GM12874 (cell line): ENCODE measurements around the gene SCYL1.
A peak's percentile ranks its signal among the peaks of the same experiment; 100 is the strongest.

Source experiments
- TF ChIP-seq, protein P1 (sequence below): IDR thresholded peaks from 2 replicates; pipeline ENCODE4 v1.5.1; 2011; ENCODE audit warnings: low read depth, mild to moderate bottlenecking, control low read depth, low read length, moderate library complexity; ENCODE audit not compliant: insufficient read depth

The SCYL1 gene

DNA sequence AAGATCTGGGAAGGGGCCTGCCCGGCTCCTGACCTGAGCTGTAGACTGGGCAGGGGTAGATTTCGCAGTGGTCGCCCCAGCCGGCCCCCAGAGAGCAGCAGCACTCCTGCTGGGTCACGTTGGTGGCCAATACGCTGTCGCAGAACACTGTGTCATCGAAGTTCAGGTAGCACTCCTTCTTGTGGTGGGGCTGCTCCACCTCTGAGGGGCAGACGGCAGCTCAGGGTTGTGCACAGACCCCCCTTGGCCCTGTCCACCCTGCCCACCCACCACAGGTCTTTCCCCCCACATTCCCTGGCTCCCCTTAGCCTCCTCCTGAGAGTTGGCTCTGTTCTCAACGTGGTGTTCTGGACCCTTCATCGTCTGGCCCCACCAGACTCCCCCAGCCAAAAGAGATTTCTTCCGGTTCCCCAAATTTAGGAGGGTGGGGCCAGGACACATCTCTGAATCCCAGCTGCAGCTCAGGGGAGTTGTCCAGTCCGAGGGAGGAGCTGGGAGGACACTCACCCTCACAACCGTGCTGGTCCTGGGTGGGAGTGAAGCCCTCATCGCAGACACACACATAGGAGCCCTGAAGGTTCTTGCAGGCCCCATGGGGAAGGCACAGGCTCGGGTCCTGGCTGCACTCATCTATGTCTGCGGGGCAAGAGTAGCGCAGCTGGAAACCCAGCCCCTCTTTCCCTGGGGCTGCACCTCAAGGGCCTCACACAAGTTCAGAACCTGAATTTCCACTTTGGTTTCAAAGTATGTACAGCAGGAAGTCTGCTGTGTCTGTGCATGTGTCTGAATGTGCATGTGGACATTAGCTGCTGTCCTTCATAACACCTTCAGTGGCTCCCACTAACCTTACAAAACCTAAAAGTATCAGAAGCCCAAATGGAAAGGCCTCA lies 16.5 kb downstream of the SCYL1 start:
- TF ChIP-seq, protein P1, sequence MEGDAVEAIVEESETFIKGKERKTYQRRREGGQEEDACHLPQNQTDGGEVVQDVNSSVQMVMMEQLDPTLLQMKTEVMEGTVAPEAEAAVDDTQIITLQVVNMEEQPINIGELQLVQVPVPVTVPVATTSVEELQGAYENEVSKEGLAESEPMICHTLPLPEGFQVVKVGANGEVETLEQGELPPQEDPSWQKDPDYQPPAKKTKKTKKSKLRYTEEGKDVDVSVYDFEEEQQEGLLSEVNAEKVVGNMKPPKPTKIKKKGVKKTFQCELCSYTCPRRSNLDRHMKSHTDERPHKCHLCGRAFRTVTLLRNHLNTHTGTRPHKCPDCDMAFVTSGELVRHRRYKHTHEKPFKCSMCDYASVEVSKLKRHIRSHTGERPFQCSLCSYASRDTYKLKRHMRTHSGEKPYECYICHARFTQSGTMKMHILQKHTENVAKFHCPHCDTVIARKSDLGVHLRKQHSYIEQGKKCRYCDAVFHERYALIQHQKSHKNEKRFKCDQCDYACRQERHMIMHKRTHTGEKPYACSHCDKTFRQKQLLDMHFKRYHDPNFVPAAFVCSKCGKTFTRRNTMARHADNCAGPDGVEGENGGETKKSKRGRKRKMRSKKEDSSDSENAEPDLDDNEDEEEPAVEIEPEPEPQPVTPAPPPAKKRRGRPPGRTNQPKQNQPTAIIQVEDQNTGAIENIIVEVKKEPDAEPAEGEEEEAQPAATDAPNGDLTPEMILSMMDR: no peak

DNA sequence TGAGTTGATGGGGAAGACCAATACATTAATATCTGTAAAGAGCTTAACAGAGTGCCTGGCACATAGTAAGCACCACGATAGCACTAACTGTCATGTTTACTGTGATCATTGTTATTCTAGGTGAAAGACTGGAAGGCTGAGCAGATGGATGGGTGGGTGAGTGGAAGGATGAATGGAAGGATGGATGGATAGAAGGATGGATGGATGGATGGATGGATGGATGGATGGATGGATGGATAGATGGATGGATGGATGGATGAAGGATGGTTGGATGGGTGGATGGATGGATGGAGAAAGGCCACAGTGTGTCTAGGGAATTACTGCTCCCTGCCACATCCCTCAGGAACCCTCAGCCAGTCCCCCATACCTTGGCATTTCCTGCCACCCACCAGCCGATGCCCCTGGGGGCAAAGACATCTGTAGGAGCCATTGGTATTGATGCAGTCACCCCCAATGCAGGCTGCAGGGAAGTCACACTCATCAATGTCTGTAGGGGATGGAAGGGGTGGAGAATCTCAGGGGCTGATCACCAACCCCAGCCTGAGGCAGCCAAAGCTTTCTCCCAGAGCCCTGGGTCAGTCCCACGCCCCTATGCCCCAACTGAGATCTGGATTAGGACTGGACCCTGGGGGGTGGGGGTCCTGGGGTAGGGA lies 18.0 kb downstream of the SCYL1 start:
- TF ChIP-seq, protein P1: no peak

DNA sequence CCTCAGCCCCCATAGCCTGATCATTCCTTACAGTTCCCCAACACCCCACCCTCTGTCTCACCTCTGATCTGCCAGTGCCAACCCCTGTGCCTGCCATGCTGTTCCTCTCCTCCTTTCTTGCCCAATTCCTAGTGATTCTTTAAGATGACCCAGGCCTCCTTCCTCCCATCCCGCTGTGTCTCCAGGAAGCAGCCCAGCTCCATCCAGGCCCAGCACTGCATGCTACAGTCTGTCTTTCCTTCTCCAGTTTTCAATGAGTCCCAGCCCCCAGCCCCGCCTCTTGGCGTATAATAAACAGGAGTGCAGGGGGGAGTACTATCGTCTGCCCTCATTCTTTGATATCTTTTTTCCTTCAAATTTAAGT lies 21.0 kb downstream of the SCYL1 start:
- TF ChIP-seq, protein P1: no peak

DNA sequence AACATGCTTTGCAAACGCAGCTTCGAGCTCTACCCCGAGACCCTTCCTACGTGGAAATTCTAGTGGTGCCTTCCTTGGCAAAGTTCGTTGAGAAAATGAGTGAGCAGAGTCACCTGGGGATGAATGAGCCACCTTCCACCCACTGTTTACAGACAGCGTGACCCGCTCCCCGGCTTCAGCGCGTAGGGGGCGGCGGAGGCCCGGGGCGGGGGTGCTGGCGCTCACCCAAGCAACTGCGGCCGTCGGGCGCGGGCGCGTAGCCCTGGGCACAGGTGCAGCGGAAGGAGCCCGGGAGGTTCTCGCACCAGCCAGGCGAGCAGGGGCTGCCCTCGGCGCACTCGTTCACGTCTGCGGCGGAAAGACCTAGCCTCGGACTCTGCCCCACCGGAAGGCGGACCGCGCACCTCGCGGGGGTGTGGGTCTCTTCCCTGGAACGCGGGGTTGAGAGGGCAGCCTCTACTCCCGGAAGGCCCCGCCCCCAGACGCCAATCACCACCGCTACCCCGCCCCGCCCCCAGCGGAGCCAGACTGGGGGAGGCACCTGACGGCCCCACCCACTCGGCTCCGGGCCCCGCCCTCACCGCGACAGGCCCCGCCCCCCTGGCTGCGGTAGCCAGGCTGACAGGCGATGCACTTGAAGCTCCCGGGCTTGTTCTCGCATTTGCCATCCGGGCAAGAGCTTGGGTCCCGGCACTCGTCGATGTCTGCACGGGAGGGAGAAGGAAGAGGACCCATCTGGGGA lies 21.5 kb downstream of the SCYL1 start:
- TF ChIP-seq, protein P1: no peak

DNA sequence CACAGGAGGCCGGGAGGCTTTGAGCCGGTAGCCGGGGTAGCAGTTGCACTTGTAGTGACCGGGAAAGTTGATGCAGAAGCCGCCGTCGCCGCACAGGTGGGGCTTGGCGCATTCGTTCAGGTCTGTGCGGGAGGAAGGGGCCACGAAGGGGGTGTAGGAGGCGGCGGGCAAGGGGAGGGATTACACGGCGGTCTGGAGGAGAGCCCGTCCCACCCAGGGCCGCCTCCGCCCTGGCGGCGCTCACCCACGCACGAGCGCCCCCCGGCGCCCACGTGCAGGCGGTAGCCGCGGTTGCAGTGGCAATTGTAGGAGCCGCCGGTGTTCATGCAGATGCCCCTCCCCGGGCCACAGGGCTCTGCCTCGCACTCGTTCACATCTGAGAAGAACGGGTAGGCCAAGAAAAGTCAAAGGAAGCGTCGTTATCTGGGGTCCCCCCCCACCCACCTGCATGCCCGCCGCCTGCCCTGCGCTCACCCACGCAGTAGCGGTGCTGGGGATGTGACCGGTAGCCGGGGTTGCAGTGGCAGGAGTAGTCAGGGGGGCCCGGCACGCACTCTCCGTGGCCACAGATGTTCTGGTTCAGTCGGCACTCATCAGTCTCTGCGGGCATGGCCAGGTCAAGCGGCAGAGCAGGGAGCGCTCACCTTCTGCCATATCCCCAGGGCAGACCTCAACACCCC lies 22.7 kb downstream of the SCYL1 start:
- TF ChIP-seq, protein P1: peak; percentile 28; the same call in 1 of the 2 replicates

DNA sequence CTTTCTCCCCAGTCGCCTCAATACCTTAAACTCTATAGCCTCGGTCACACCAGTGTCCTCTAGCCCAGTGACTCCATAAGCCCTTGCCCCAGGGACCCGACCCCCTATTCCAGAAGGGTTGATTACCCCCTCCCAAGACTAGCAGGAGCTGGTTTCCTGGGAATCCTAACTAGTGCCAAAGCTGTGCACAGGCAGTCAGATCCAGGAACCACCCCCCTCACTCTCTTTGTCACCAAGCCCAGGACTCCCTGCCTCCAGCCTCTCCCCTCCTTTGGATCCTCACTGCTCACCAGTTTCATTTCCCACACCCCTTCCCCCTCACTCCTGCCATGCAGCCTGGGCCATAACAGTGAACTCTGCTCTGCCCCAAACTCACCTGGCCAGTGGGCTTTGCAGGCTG lies 23.5 kb downstream of the SCYL1 start:
- TF ChIP-seq, protein P1: no peak
